Measurements from ENCODE around the gene XBP1. TPM values are rescaled to one million over a fixed set of nuclear protein-coding genes. Genes with fewer than 3 reads are reported as not detected.

Gene XBP1
- total RNA-seq, 1 donor from 2014 or later: 65.0 TPM

GRCh38 chr22:28799606-28800307 lies 612 bp downstream of the XBP1 start:
- Mint-ChIP-seq H3K4me3 (peak overlapping the region; percentile 92), H3K27me3 (ENCODE audit: low read depth) (no peaks in the 10 kb centered on the region), H3K36me3 (ENCODE audit: low read depth) (peaks cover 12% of the 10 kb centered on the region), H3K4me1 (peaks cover 37% of the 10 kb centered on the region), H3K9me3 (no peaks in the 10 kb centered on the region), H3K27ac (ENCODE audit: unreplicated experiment) (peak overlapping the region; percentile 93)
- TF ChIP-seq CTCF (conservative IDR thresholded peaks at IDR 0.05): no peak
- peak; percentile 46 for DNase-seq (ENCODE audit: low read depth, low spot score)

GRCh38 chr22:28798810-28799605 lies 1.4 kb downstream of the XBP1 start:
- Mint-ChIP-seq H3K9me3 (no peaks in the 10 kb centered on the region), H3K4me3 (peak overlapping the region; percentile 92), H3K4me1 (peaks cover 37% of the 10 kb centered on the region), H3K36me3 (ENCODE audit: low read depth) (peaks cover 15% of the 10 kb centered on the region), H3K27me3 (ENCODE audit: low read depth) (no peaks in the 10 kb centered on the region), H3K27ac (ENCODE audit: unreplicated experiment) (peak overlapping the region; percentile 93)
- DNase-seq (ENCODE audit: low read depth, low spot score): no peak
- TF ChIP-seq CTCF (conservative IDR thresholded peaks at IDR 0.05): no peak

- Mint-ChIP-seq H3K27ac (ENCODE audit: unreplicated experiment) (no peak overlapping the region), H3K4me1 (peaks cover 29% of the 10 kb centered on the region), H3K4me3 (peak overlapping the region; percentile 54), H3K36me3 (ENCODE audit: low read depth) (peaks cover 18% of the 10 kb centered on the region), H3K9me3 (no peaks in the 10 kb centered on the region), H3K27me3 (ENCODE audit: low read depth) (no peaks in the 10 kb centered on the region)
- no peak for TF ChIP-seq CTCF (conservative IDR thresholded peaks at IDR 0.05)
- no peak for DNase-seq (ENCODE audit: low read depth, low spot score)
Measured at GRCh38 chr22:28795932-28796856, 4.2 kb downstream of the XBP1 start.

GRCh38 chr22:28795071-28795693 lies 5.2 kb downstream of the XBP1 start:
- H3K27ac Mint-ChIP-seq (ENCODE audit: unreplicated experiment): no peak overlapping the region
- DNase-seq (ENCODE audit: low read depth, low spot score): no peak
- no peaks in the 10 kb centered on the region for H3K27me3 Mint-ChIP-seq (ENCODE audit: low read depth)
- H3K4me1 Mint-ChIP-seq: peaks cover 23% of the 10 kb centered on the region
- H3K4me3 Mint-ChIP-seq: no peak overlapping the region
- H3K9me3 Mint-ChIP-seq: no peaks in the 10 kb centered on the region
- no peak for TF ChIP-seq CTCF (conservative IDR thresholded peaks at IDR 0.05)
- peaks cover 18% of the 10 kb centered on the region for H3K36me3 Mint-ChIP-seq (ENCODE audit: low read depth)

All from neural crest cell (in vitro differentiated cells).